Cardiac fibroblast (primary cell): Measurements from ENCODE around the gene MYMK.

ENCODE experiments used
- DNase-seq, 2 donors: peaks; one replicate each; pipeline versions ENCODE4 v3.0.0 to v3.0.0-alpha.2; 2010; ENCODE audit warnings: low read depth in 2 of 2
- H3K4me3 ChIP-seq, 2 donors: replicated peaks in 1 of 2; 1 replicate in 1 of 2; 2 replicates in 1 of 2; pipeline ENCODE4 v1.5.1; 2011; ENCODE audit warnings: low read depth in 2 of 2, low read length in 2 of 2, mild to moderate bottlenecking in 2 of 2, moderate library complexity in 1 of 2
- TF ChIP-seq, protein P1 (sequence below): IDR thresholded peaks from one replicate; pipeline ENCODE4 v1.5.1; 2011; ENCODE audit warnings: low read depth, mild to moderate bottlenecking, low read length, inconsistent platforms

MYMK gene

DNA sequence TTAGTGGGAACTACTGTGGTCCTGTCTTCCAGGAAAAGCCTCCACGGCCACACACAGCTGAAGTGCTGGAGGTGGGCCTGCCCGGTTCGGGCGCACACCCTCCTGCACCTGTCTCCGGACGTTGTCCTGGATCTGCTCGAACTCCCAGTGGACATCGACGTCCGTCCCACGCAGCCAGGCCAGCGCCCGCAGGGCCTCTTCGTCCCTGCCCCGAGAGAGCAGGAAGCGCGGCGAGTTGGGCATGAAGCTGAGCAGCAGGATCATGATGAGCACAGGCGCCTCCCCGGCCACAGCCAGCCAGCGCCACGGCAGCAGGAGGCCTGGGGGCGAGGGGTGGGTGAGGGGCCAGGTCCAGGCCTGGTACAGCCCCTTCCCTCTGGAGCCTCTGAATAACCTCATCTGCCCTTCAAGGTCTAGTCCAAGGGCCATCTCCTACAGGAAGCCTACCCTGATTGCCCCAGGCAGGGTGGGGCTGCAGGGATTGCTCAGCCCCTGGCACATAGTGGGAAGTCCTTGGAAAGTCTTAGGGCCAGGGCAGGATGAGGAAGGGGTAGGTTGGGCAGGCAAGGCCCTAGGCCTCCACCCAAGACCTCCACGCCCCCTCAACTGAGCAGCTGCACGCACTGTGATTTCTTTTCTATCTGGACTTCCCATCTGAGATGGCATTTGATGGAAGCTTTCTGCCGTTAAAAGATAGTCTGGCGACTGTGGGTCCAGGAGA, 49.3 kb downstream of the MYMK start:
- no peak for DNase-seq
- no peak overlapping the region for H3K4me3 ChIP-seq
- TF ChIP-seq, protein P1, sequence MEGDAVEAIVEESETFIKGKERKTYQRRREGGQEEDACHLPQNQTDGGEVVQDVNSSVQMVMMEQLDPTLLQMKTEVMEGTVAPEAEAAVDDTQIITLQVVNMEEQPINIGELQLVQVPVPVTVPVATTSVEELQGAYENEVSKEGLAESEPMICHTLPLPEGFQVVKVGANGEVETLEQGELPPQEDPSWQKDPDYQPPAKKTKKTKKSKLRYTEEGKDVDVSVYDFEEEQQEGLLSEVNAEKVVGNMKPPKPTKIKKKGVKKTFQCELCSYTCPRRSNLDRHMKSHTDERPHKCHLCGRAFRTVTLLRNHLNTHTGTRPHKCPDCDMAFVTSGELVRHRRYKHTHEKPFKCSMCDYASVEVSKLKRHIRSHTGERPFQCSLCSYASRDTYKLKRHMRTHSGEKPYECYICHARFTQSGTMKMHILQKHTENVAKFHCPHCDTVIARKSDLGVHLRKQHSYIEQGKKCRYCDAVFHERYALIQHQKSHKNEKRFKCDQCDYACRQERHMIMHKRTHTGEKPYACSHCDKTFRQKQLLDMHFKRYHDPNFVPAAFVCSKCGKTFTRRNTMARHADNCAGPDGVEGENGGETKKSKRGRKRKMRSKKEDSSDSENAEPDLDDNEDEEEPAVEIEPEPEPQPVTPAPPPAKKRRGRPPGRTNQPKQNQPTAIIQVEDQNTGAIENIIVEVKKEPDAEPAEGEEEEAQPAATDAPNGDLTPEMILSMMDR: no peak

DNA sequence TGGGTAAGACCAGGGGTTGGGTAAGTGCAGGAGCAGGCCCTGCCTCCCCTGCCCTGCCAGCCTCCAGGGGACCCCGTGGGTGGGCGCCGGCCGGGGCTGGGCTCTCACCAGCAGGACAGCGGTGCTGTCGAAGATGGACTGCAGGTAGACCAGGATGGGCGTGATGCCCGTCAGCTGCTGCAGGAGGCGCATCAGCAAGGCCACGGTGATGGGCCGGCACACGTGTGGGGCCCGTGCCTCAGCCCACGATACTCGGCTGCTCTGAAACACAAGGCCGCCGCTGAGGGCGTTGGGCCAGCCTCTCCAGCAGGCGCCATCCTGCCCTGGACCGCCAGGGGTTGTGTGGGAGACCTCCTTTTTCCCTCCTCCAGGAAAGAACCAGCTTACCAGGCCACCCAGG, 49.9 kb downstream of the MYMK start:
- H3K4me3 ChIP-seq: no peak overlapping the region
- TF ChIP-seq, protein P1: no peak
- no peak for DNase-seq

DNA sequence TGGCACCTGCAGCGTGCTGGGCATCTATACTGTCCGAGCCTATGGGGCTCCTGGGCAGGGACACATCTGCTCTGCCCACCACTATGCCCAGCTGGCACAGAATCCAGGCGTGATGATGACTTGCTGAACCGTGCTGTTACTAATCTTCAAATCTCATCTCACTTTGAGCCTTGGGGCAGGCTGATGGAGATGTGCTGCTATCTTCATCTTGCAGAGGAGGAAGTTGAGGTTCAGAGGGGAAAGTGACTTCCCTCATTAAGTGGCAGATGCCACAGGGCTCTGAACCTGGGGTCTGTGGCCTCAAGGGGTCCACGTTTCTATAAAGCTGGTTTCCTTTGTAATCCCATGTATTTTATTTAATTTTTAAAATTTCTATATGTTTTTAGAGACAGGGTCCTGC, 50.5 kb downstream of the MYMK start:
- no peak overlapping the region for H3K4me3 ChIP-seq
- TF ChIP-seq, protein P1: no peak

DNA sequence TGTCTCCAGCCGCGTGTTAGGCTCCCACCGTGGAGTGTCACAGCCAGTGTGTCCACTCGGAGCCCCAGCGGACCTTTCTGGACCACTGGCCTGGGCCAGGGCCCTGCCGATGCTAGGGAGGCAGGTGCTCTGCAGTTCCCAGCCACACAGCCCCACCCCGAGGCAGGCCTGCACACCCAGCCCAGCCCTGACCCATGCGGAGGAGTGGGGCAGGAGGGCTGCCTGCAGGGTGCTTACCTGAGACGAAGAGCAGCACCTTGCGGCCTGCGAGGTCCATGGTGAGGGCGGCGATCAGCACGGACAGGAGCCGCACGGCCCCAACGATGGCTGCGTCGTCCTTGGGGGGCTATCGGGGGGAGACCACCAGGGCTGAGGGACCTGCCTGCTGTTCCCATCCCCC, 51.0 kb downstream of the MYMK start:
- no peak overlapping the region for H3K4me3 ChIP-seq
- no peak for DNase-seq
- TF ChIP-seq, protein P1: no peak

More for the DNA sequence above, 50.5 kb downstream of the MYMK start:
- DNase-seq: no peak

DNA sequence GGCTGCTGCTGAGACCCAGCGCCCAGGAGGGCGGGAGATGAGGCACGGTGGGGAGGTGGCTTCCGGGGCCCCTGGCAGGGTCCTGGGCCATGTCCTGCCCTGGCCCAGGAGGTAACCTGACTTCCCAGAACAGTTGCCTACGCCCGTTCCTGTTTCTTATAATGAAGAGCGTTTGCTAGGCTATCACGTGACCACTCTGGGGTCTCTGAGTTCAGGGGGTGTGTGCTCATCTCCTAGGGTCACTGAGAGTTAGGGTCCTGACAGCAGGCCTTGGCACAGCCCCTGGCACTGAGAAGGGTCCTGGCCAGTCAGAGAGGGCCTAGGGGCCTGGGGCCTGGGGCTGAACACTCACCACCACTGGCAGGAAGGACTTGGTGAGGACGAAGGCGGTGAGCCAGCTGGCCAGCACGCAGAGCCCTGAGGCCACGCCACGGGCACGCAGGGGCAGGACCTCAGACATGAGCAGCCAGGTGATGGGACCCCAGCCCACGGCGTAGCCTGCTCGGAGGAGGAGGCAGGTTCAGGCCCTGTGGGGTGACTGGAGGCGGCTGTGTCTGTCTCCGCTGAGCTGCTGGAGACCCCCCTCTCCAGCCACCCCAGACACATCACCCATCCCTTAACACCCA, 51.9 kb downstream of the MYMK start:
- no peak overlapping the region for H3K4me3 ChIP-seq
- no peak for DNase-seq
- TF ChIP-seq, protein P1: no peak

DNA sequence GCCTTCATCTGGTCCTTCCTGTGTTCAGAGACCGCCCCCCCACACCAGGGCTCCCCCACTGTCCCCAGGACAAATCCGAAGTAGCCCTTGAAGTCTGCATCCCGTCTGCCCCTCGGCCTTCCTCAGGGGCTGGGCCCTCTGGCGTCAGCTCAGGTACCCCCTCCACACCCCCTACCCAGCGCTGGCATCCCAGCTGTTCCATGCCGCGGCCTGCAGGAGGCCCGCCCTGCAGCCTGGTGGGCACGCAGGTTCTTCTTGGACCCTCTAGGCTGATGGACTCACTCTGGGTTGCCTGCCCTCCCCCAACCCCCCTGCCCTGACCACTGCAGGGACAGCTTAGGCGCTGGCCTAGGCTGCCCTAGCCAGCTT, 52.5 kb downstream of the MYMK start:
- H3K4me3 ChIP-seq: no peak overlapping the region
- TF ChIP-seq, protein P1: no peak
- DNase-seq: no peak
